ENCODE data around the gene TIMM13.
"Not testable (repeated sequence)": the region's sequence is repeated elsewhere in the genome, so short reads cannot be mapped to it uniquely, and the experiment has no call there.

TIMM13 gene

GRCh38 chr19:2462635-2463421 lies 35.4 kb upstream of the TIMM13 start:
- H3K9me3 ChIP-seq (ENCODE audit: control insufficient read depth, low read depth, low read length), result no peaks in the 10 kb centered on the region
- H3K4me3 ChIP-seq (ENCODE audit: low read length), result peak overlapping the region; percentile 70
- H3K27me3 ChIP-seq (ENCODE audit: control insufficient read depth, insufficient read depth, low read length), result no peaks in the 10 kb centered on the region
- no peaks in the 10 kb centered on the region for H3K36me3 ChIP-seq (ENCODE audit: control insufficient read depth, low read depth, low read length)
- H3K4me1 ChIP-seq (ENCODE audit: control insufficient read depth, low read depth, low read length), result no peaks in the 10 kb centered on the region
- H3K27ac ChIP-seq (ENCODE audit: low read length), result peak overlapping the region; percentile 9
- H3K9ac ChIP-seq (ENCODE audit: low read length), result peak overlapping the region; percentile 60

- H3K27ac ChIP-seq (ENCODE audit: low read length), result no peak overlapping the region
- no peaks in the 10 kb centered on the region for H3K9me3 ChIP-seq (ENCODE audit: control insufficient read depth, low read depth, low read length)
- peak overlapping the region; percentile 60 for H3K9ac ChIP-seq (ENCODE audit: low read length)
- no peaks in the 10 kb centered on the region for H3K36me3 ChIP-seq (ENCODE audit: control insufficient read depth, low read depth, low read length)
- peak overlapping the region; percentile 70 for H3K4me3 ChIP-seq (ENCODE audit: low read length)
- no peaks in the 10 kb centered on the region for H3K4me1 ChIP-seq (ENCODE audit: control insufficient read depth, low read depth, low read length)
- no peaks in the 10 kb centered on the region for H3K27me3 ChIP-seq (ENCODE audit: control insufficient read depth, insufficient read depth, low read length)
Observed at GRCh38 chr19:2461751-2462634, 34.6 kb upstream of the TIMM13 start.

- H3K9me3 ChIP-seq (ENCODE audit: control insufficient read depth, low read depth, low read length), result no peaks in the 10 kb centered on the region
- no peak overlapping the region for H3K27ac ChIP-seq (ENCODE audit: low read length)
- H3K9ac ChIP-seq (ENCODE audit: low read length), result no peak overlapping the region
- H3K4me1 ChIP-seq (ENCODE audit: control insufficient read depth, low read depth, low read length), result no peaks in the 10 kb centered on the region
- H3K27me3 ChIP-seq (ENCODE audit: control insufficient read depth, insufficient read depth, low read length), result no peaks in the 10 kb centered on the region
- H3K36me3 ChIP-seq (ENCODE audit: control insufficient read depth, low read depth, low read length), result no peaks in the 10 kb centered on the region
- no peak overlapping the region for H3K4me3 ChIP-seq (ENCODE audit: low read length)
Observed at GRCh38 chr19:2460245-2460644, 32.9 kb upstream of the TIMM13 start.

- not testable (repeated sequence) for H3K27me3 ChIP-seq (ENCODE audit: control insufficient read depth, insufficient read depth, low read length)
Observed at GRCh38 chr19:2458776-2459175, 31.4 kb upstream of the TIMM13 start.

GRCh38 chr19:2458054-2458453 lies 30.7 kb upstream of the TIMM13 start:
- no peaks in the 10 kb centered on the region for H3K9me3 ChIP-seq (ENCODE audit: control insufficient read depth, low read depth, low read length)
- no peak overlapping the region for H3K9ac ChIP-seq (ENCODE audit: low read length)
- H3K4me3 ChIP-seq (ENCODE audit: low read length), result no peak overlapping the region
- no peaks in the 10 kb centered on the region for H3K4me1 ChIP-seq (ENCODE audit: control insufficient read depth, low read depth, low read length)
- H3K27me3 ChIP-seq (ENCODE audit: control insufficient read depth, insufficient read depth, low read length), result no peaks in the 10 kb centered on the region
- no peaks in the 10 kb centered on the region for H3K36me3 ChIP-seq (ENCODE audit: control insufficient read depth, low read depth, low read length)
- no peak overlapping the region for H3K27ac ChIP-seq (ENCODE audit: low read length)

More at GRCh38 chr19:2458776-2459175, 31.4 kb upstream of the TIMM13 start:
- not testable (repeated sequence) for H3K36me3 ChIP-seq (ENCODE audit: control insufficient read depth, low read depth, low read length); H3K4me1 ChIP-seq (ENCODE audit: control insufficient read depth, low read depth, low read length); H3K9me3 ChIP-seq (ENCODE audit: control insufficient read depth, low read depth, low read length); H3K9ac ChIP-seq (ENCODE audit: low read length); H3K27ac ChIP-seq (ENCODE audit: low read length); H3K4me3 ChIP-seq (ENCODE audit: low read length)

- no peak overlapping the region for H3K27ac ChIP-seq (ENCODE audit: low read length)
- H3K4me3 ChIP-seq (ENCODE audit: low read length), result peak overlapping the region; percentile 36
- no peaks in the 10 kb centered on the region for H3K9me3 ChIP-seq (ENCODE audit: control insufficient read depth, low read depth, low read length)
- H3K27me3 ChIP-seq (ENCODE audit: control insufficient read depth, insufficient read depth, low read length), result no peaks in the 10 kb centered on the region
- no peaks in the 10 kb centered on the region for H3K4me1 ChIP-seq (ENCODE audit: control insufficient read depth, low read depth, low read length)
- H3K36me3 ChIP-seq (ENCODE audit: control insufficient read depth, low read depth, low read length), result no peaks in the 10 kb centered on the region
- H3K9ac ChIP-seq (ENCODE audit: low read length), result no peak overlapping the region
Observed at GRCh38 chr19:2457394-2458037, 30.1 kb upstream of the TIMM13 start.

GRCh38 chr19:2455851-2456570 lies 28.6 kb upstream of the TIMM13 start:
- peaks cover 2% of the 10 kb centered on the region for H3K36me3 ChIP-seq (ENCODE audit: control insufficient read depth, low read depth, low read length)
- peak overlapping the region; percentile 86 for H3K9ac ChIP-seq (ENCODE audit: low read length)
- H3K4me3 ChIP-seq (ENCODE audit: low read length), result peak overlapping the region; percentile 84
- H3K4me1 ChIP-seq (ENCODE audit: control insufficient read depth, low read depth, low read length), result no peaks in the 10 kb centered on the region
- no peaks in the 10 kb centered on the region for H3K27me3 ChIP-seq (ENCODE audit: control insufficient read depth, insufficient read depth, low read length)
- H3K9me3 ChIP-seq (ENCODE audit: control insufficient read depth, low read depth, low read length), result no peaks in the 10 kb centered on the region
- H3K27ac ChIP-seq (ENCODE audit: low read length), result no peak overlapping the region

GRCh38 chr19:2454962-2455850 lies 27.8 kb upstream of the TIMM13 start:
- H3K4me3 ChIP-seq (ENCODE audit: low read length), result peak overlapping the region; percentile 84
- no peaks in the 10 kb centered on the region for H3K4me1 ChIP-seq (ENCODE audit: control insufficient read depth, low read depth, low read length)
- H3K9ac ChIP-seq (ENCODE audit: low read length), result peak overlapping the region; percentile 86
- H3K27ac ChIP-seq (ENCODE audit: low read length), result no peak overlapping the region
- H3K27me3 ChIP-seq (ENCODE audit: control insufficient read depth, insufficient read depth, low read length), result no peaks in the 10 kb centered on the region
- no peaks in the 10 kb centered on the region for H3K9me3 ChIP-seq (ENCODE audit: control insufficient read depth, low read depth, low read length)
- peaks cover 2% of the 10 kb centered on the region for H3K36me3 ChIP-seq (ENCODE audit: control insufficient read depth, low read depth, low read length)

GRCh38 chr19:2454199-2454961 lies 27.0 kb upstream of the TIMM13 start:
- H3K9ac ChIP-seq (ENCODE audit: low read length), result no peak overlapping the region

GRCh38 chr19:2453431-2454025 lies 26.1 kb upstream of the TIMM13 start:
- no peaks in the 10 kb centered on the region for H3K4me1 ChIP-seq (ENCODE audit: control insufficient read depth, low read depth, low read length)
- no peaks in the 10 kb centered on the region for H3K9me3 ChIP-seq (ENCODE audit: control insufficient read depth, low read depth, low read length)
- no peak overlapping the region for H3K9ac ChIP-seq (ENCODE audit: low read length)
- H3K4me3 ChIP-seq (ENCODE audit: low read length), result no peak overlapping the region
- peaks cover 8% of the 10 kb centered on the region for H3K36me3 ChIP-seq (ENCODE audit: control insufficient read depth, low read depth, low read length)
- H3K27me3 ChIP-seq (ENCODE audit: control insufficient read depth, insufficient read depth, low read length), result no peaks in the 10 kb centered on the region
- no peak overlapping the region for H3K27ac ChIP-seq (ENCODE audit: low read length)

More at GRCh38 chr19:2454199-2454961, 27.0 kb upstream of the TIMM13 start:
- Histone ChIP-seq H3K4me3 (ENCODE audit: low read length) (peak overlapping the region; percentile 84), H3K27me3 (ENCODE audit: control insufficient read depth, insufficient read depth, low read length) (no peaks in the 10 kb centered on the region), H3K9me3 (ENCODE audit: control insufficient read depth, low read depth, low read length) (no peaks in the 10 kb centered on the region), H3K36me3 (ENCODE audit: control insufficient read depth, low read depth, low read length) (peaks cover 2% of the 10 kb centered on the region), H3K4me1 (ENCODE audit: control insufficient read depth, low read depth, low read length) (no peaks in the 10 kb centered on the region), H3K27ac (ENCODE audit: low read length) (no peak overlapping the region)

All from iPS-18a (cell line).